ENCODE results near the gene TNFAIP8L2.
A peak's percentile ranks its signal among the peaks of the same experiment; 100 is the strongest.

Gene TNFAIP8L2

GRCh38 chr1:151145304-151146071, 11.0 kb upstream of the TNFAIP8L2 start:
- no peak for DNase-seq (ENCODE audit: low read depth in 1 of 2, low spot score in 1 of 2)

- DNase-seq (ENCODE audit: low read depth in 1 of 2, low spot score in 1 of 2) = no peak
Observed at GRCh38 chr1:151146072-151146411, 10.4 kb upstream of the TNFAIP8L2 start.

- DNase-seq (ENCODE audit: low read depth in 1 of 2, low spot score in 1 of 2) = peak; percentile 55 to 81
Observed at GRCh38 chr1:151146412-151147131, 9.9 kb upstream of the TNFAIP8L2 start, which contains the start of gene SEMA6C. Gene SEMA6C, minus strand, starts transcription at chr1:151146631. Its CDS starts 4,010 bp downstream, at chr1:151142621.

GRCh38 chr1:151147132-151147503, 9.3 kb upstream of the TNFAIP8L2 start:
- no peak for DNase-seq (ENCODE audit: low read depth in 1 of 2, low spot score in 1 of 2)

DNA sequence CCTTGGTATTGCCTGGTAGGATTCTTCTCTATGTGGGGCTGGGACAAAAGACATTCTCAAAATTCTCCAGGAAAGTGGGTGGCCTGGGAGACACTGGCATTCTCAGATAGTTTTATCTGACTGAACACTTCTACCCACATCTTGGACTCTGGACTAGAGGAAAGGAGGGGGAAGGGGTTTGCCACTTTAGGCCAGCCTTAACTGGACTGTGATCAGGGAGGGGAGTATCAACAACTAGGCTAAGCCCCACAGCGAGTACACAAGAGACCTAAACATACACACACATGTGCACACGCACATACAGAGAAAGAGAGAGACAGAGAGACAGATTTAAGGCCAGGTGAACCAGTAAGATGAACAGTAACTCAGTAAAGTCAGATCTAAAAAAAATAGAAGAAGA, 8.8 kb upstream of the TNFAIP8L2 start:
- no peak for DNase-seq (ENCODE audit: low read depth in 1 of 2, low spot score in 1 of 2)

DNA sequence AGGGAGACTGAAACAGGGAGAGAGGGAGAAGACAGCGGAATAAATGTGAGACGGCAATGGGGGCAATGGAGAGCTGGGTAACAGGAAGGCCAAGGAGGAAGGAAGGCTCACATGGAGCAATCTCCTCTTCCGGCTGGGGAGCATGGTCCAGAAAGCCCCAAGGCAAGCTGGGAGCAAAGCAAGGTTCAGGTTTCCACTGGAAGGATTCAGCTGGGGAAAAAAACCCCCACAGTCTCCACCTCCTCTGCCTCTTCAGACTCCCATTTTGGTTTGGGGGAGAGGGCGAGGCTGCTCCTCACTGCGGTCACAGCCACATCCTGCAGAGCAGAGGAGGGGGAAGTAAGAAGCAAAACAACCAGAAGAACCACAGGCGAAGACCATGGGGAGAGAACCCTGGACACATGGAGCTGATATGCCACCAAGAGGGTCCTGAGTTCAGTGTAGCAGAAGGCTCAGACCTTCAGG, 650 bp downstream of the TNFAIP8L2 start:
- no peak for DNase-seq (ENCODE audit: low read depth in 1 of 2, low spot score in 1 of 2)

DNA sequence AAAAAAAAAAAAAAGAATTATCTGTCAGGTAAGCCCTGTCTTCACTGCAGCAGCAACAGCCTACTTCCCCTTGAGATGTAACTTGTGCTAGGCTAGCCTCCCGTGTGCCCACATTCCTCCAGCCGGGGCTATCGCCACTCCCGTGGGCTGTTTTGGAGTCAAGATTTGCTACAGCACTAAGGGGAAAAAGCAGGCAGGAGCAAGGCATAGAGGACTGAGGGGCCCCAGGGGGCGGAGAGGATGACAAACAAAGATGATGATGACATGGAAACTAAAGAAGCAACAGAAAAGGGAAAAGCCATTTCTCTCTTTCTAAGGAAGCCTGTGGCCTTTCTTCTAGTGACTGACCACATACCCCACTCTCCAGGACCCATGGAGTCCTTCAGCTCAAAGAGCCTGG, 1.9 kb downstream of the TNFAIP8L2 start:
- DNase-seq (ENCODE audit: low read depth in 1 of 2, low spot score in 1 of 2) = no peak

DNA sequence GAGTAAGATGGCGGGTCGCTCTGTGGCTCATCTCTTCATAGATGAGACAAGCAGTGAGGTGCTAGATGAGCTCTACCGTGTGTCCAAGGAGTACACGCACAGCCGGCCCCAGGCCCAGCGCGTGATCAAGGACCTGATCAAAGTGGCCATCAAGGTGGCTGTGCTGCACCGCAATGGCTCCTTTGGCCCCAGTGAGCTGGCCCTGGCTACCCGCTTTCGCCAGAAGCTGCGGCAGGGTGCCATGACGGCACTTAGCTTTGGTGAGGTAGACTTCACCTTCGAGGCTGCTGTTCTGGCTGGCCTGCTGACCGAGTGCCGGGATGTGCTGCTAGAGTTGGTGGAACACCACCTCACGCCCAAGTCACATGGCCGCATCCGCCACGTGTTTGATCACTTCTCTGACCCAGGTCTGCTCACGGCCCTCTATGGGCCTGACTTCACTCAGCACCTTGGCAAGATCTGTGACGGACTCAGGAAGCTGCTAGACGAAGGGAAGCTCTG, 2.4 kb downstream of the TNFAIP8L2 start:
- no peak for DNase-seq (ENCODE audit: low read depth in 1 of 2, low spot score in 1 of 2)

- no peak for DNase-seq (ENCODE audit: low read depth in 1 of 2, low spot score in 1 of 2)
Observed at GRCh38 chr1:151159373-151159772, 2.9 kb downstream of the TNFAIP8L2 start.

- no peak for DNase-seq (ENCODE audit: low read depth in 1 of 2, low spot score in 1 of 2)
Observed at GRCh38 chr1:151164732-151165280, 8.4 kb downstream of the TNFAIP8L2 start.

DNA sequence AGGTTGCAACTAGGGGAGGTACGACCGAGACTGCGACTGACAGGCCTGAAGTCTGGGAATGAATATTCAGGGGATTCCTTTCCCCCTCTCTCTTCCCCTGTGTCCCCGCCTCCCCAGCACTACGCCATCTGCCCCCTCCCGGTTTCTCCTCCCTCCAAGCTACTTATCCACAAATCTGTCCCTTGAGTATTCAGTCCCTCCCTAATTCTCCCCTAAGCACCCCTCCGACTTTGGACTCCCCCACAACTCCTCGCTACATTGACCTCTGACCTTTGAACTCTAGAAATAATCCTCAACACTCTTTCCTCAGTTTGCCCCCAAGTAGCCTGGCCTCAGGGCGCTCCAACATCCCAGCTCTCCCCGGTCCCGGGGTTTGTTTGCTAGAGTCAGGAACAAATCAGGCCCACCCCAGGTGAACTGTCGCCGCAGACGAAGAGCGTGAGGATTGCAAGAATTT, 8.9 kb downstream of the TNFAIP8L2 start:
- no peak for DNase-seq (ENCODE audit: low read depth in 1 of 2, low spot score in 1 of 2)

DNA sequence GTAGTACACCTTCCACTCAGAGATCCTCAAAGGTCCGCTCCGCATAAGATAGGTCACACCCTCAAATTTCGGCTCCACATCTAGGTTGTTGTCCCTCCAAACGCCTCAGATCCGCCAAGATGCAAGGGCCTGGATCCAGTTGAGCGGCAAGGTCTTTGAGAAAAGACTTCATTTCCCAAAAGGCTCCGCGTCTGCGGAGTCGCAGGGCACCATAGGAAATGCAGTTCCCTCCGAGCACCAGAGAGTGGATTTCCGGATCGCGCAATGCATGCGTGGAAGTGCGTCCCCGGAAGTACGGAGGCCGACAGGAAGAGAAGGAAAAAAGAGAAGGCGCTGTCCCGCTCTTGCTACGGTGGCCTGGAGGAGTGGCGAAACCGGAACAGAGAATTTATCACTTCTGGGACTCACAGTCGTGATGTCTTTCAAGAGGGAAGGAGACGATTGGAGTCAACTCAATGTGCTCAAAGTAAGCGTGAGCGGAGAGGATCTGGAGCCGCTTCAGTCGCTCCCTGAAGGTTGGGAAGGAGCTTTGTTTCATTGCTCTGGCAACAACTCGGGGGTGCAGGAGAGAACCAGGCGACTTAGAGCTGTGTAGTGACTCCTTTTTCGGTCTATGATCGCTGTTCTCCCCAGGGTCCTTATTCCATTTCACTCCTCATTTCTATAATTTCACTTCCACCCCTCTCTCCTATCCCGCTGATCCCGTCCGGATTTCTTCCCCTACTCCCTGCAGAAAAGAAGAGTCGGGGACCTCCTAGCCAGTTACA, 9.5 kb downstream of the TNFAIP8L2 start, which contains the start of the genes LYSMD1 and SCNM1:
Gene LYSMD1 (minus strand): TSS at position 165 of the 767 bp plus-strand sequence. CDS start 644 bp downstream, outside the sequence.
Gene SCNM1 (plus strand): TSS at position 407 of the 767 bp plus-strand sequence. CDS start 9 bp downstream, at position 416.
- DNase-seq (ENCODE audit: low read depth in 1 of 2, low spot score in 1 of 2) = peak; percentile 86 to 97

DNA sequence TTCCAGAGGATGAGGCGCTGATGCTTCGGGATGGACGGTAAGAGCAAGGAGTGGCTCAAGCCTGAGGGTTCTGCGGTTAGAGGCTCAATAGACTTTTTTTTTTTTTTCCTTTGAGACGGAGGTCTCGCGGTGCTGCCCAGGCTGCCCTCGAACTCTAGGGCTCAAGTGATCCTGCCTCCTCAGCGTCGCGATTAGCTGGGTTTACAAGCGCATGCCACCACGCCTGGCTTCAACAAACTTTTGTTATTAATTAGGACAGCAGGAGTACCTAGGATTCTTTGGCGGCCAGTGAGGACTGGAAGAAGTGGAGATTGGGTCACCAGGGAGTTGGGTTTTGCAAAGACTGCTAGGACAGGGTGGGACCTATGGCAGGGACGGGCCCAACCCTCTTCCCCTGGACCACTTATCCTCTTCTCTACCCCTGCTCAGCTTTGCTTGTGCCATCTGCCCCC, 10.1 kb downstream of the TNFAIP8L2 start:
- no peak for DNase-seq (ENCODE audit: low read depth in 1 of 2, low spot score in 1 of 2)

DNA sequence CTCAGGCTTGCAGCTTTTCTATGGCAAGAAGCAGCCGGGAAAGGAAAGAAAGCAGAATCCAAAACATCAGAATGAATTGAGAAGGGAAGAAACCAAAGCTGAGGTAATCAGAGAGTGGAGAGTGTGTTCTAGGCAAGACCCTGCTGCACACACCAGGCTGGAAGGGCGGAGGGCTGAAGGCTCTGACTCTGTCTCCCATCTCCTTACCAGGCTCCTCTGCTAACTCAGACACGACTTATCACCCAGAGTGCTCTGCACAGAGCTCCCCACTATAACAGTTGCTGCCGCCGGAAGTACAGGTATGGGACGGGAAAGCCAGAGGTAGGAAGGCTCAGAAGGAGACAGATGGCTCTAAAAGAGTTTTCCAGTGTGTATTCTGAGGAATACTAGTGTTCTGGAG, 10.7 kb downstream of the TNFAIP8L2 start:
- no peak for DNase-seq (ENCODE audit: low read depth in 1 of 2, low spot score in 1 of 2)

- DNase-seq (ENCODE audit: low read depth in 1 of 2, low spot score in 1 of 2) = no peak
Observed at GRCh38 chr1:151171190-151171589, 14.7 kb downstream of the TNFAIP8L2 start.

DNA sequence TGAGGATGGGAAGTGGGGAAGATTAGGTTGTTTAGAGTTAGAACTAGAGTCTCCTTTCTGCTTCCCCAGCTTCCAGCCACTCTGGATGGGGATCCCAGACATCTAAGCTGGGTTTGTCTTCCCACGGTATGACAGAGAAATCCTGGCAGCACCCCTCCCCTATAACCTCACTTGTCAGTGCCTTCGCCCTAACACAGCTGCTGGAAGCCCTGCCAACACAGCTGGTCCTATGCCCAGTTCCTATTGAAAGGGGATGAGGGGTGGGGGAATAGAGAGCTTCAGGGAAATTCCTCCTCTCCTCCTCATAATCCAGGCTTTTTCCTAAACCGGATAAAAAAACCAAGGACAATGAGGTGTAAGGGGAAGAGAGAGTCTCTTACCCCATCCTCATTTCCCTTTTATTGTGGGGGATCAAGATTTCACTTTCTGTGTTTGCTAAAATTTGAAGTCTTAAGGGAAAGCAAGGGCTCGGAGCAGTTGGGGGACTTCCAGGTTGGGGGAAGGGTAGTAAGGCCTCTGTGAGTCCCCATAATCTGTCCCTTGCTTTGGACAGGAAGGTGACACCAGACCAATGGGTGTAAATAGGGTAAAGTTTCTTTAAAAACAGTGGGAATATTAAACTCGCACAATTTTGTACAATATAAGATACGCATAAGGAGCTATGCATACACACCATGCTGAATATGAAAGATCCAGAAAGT, 18.7 kb downstream of the TNFAIP8L2 start:
- no peak for DNase-seq (ENCODE audit: low read depth in 1 of 2, low spot score in 1 of 2)

DNA sequence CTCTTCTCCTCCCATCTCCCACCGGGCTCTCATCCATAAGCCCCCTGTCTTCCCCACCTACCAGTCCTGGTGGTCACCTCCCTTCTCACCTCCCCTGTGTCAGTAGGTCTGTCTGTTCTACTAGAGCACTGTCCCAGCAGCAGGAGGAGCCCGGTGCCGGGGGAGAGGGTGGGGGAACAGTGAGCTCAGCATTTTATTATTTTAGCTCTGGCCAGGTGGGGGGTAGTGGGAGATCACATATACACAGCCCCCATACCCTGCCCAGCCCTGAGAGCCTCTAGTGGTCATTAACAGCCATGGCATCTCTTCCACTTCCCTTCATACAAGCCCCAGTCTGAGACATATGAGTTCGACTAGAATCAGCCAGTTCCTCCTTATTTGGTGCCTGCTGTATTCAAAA, 19.4 kb downstream of the TNFAIP8L2 start, which contains the start of gene TMOD4:
Gene TMOD4 (minus strand): TSS at position 119 of the 400 bp plus-strand sequence. CDS start 1,106 bp downstream, outside the sequence.
- DNase-seq (ENCODE audit: low read depth in 1 of 2, low spot score in 1 of 2) = no peak

DNA sequence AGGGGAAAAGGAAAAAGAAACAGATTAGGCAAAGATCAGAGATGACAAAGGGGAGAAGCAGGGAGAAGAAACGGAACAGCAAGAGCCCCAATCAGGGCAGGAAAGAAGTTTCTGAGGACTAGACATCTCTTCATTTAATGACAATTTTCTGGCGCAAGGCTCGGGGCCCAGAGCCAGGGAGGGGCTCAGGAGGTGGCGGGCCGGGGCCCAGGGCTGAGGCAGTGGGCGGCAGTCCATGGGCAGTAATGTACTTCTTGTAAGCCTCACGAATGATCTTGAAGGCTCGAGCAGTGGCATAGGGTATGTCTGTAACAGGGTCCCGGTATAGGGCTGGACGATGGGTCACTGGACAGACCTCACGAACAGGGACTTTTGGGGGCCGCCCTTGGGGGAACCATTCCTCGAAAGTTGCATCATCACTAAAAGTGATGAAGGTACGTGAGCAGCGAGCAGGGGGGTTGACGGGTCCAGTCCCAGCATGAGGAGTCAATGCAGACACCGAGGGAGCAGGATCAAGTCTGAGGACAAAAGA, 20.1 kb downstream of the TNFAIP8L2 start:
- no peak for DNase-seq (ENCODE audit: low read depth in 1 of 2, low spot score in 1 of 2)

- no peak for DNase-seq (ENCODE audit: low read depth in 1 of 2, low spot score in 1 of 2)
Observed at GRCh38 chr1:151184211-151184610, 27.8 kb downstream of the TNFAIP8L2 start.

- DNase-seq (ENCODE audit: low read depth in 1 of 2, low spot score in 1 of 2) = no peak
Observed at GRCh38 chr1:151187205-151187604, 30.8 kb downstream of the TNFAIP8L2 start.

All from activated CD4-positive, alpha-beta T cell treated with anti-CD3 and anti-CD28 coated beads, Interleukin-2, amount 50 U/mL, for 24 hours (primary cell).